Mammary epithelial cell (primary cell): ENCODE measurements around the gene THSD7A.

Experiments used
- CTCF ChIP-seq, 2 donors: IDR thresholded peaks in 1 of 2; conservative IDR thresholded peaks in 1 of 2; 2 replicates each; pipeline ENCODE4 v1.5.1; 2011 to 2012; ENCODE audit warnings: inconsistent platforms in 2 of 2, low read length in 2 of 2, mild to moderate bottlenecking in 2 of 2, control low read depth in 1 of 2, low read depth in 1 of 2; ENCODE audit not compliant: insufficient read depth in 1 of 2; ENCODE audit errors: extremely low read depth in 1 of 2
- EZH2 ChIP-seq: IDR thresholded peaks from 2 replicates; pipeline ENCODE4 v1.6.1; 2012; ENCODE audit warnings: low read length, inconsistent platforms, borderline replicate concordance

DNA sequence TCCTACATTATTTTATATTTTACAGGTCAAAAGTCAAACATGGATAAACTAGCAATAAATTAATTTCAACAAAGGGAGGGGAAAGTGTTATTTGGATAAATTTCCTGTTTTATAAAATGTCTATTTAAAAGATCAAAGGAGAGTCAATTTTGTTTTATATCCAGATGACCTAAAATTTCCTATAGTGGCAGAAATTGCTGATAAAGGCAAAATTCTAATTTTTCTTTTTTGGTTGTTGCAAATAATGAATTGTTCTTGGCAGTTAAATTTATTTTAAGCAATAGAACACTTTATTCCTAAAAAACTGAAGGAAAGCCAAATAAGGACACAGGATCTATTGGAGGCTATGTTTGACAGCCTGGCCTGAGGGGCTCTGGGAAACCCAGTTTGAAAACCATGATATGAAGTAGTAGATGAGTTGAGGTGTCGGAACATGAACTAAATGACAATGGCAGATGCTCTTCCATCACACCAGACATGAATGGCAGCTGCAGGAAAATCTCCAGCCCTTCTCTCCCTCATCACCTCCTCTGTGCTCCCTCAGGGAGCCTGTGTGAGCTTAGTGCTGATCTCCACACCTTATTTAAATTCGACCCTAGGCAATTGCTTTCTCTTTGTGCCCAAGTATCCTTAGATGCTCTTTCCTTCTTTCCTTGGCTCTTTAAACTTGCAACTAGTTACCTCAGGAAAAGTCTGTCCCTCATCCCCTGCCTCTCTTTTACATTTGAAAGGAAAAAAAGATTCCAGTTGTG, 395.0 kb downstream of the THSD7A start:
- TF ChIP-seq CTCF (conservative IDR thresholded peaks at IDR 0.05 in 1 of 2, IDR thresholded peaks at IDR 0.05 in 1 of 2; ENCODE audit: extremely low read depth in 1 of 2, insufficient read depth in 1 of 2, low read depth in 1 of 2, low read length in 2 of 2) (no peak), EZH2 (no peak)
